Mesodermal cell (in vitro differentiated cells): Measurements from ENCODE around the gene NFATC3.

ENCODE experiments used
- H3K27ac ChIP-seq: 2 replicates; pipeline ENCODE4 v1.7.0; 2013; ENCODE audit warnings: mild to moderate bottlenecking, low read depth, low read length, moderate library complexity; ENCODE audit not compliant: severe bottlenecking
- H3K36me3 ChIP-seq: 2 replicates; pipeline ENCODE4 v1.7.1; 2013; ENCODE audit warnings: mild to moderate bottlenecking, low read length, moderate library complexity; ENCODE audit not compliant: control insufficient read depth, insufficient read depth
- H3K4me1 ChIP-seq: one replicate; pipeline ENCODE4 v1.7.1; 2013; ENCODE audit warnings: mild to moderate bottlenecking, low read length; ENCODE audit not compliant: insufficient read depth, control insufficient read depth, poor library complexity, severe bottlenecking
- H3K4me3 ChIP-seq: 2 replicates; pipeline ENCODE4 v1.7.0; 2013; ENCODE audit warnings: low read length, control low read depth, mild to moderate bottlenecking; ENCODE audit not compliant: insufficient read depth, poor library complexity, severe bottlenecking; ENCODE audit errors: extremely low read depth
- H3K9me3 ChIP-seq: 2 replicates; pipeline ENCODE4 v1.7.1; 2013; ENCODE audit warnings: mild to moderate bottlenecking, low read length, moderate library complexity; ENCODE audit not compliant: control insufficient read depth
- WGBS, 2 experiments: methylation state at CpG; one replicate each; pipeline ENCODE4 v1.1.5; 2013; ENCODE audit warnings: missing lambda C conversion rate in 2 of 2; ENCODE audit not compliant: insufficient coverage in 2 of 2; 5-methylcytosine and 5-hydroxymethylcytosine counted together

The NFATC3 gene

DNA sequence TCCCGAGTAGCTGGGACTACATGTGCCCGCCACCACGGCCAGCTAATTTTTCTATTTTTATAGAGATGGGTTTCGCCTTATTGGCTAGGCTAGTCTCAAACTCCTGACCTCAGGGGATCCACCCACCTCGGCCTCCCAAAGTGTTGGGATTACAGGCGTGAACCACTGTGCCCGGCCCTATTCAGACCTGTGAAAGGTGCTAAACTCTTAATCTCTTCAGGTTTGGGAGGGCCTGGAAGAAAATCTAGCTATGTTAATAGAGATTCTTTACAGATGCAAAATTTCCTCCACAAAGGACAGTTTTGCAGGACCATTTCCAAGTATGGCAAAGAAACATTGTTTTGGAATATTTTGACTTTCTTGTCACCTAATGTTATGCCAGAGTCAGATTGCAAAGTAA is 156.9 kb downstream of the NFATC3 start:
- Histone ChIP-seq H3K4me3 (no peak overlapping the region), H3K27ac (no peak overlapping the region), H3K4me1 (no peaks in the 10 kb centered on the region), H3K9me3 (no peaks in the 10 kb centered on the region), H3K36me3 (no peaks in the 10 kb centered on the region)
- 79 to 85% methylated on average over 2 to 3 of the region's 7 CpGs for WGBS, 2 experiments

DNA sequence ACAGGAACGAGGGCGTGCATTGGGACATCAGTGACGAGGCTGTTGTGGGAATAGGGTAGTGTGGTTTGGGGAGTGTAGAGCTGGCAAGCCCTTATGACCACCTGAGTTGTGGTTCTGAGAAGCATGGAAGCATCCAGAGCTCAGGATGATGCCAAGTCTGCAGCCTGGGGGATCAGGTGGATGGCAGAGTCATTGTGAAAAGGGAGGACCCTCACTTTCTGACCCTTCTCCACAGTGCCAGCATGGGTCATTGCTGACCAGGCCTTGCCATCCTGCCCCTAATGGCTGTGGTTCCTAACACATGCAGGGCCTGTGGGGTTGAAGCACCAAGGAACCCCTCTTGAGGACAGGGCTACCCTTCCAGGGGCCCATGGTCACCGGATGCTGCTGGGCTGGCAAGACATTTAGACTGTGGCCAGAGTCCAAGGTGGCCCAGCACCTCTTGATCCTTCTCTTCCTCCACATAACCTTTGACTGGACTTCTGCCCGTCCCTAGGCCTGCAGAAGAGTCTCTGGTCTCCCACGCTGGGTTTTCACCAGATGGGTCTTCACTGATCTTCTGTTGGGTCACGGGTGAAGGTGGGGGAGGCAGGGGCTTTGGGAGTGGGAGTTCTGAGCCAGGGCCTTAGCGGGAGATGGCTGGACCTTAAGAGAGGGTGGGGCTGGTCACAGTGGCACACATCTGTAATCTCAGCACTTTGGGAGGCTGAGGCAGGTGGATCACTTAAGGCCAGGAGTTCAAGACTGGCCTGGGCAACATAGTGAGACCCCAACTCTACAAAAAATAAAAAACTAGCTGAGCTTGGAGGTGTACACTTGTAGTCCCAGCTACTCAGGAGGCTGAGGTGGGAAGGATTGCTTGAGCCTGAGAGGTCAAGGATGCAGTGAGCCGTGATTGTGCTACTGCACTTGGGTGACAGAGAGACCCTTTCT is 158.0 kb downstream of the NFATC3 start:
- H3K9me3 ChIP-seq, result no peaks in the 10 kb centered on the region
- H3K27ac ChIP-seq, result no peak overlapping the region
- no peak overlapping the region for H3K4me3 ChIP-seq
- no peaks in the 10 kb centered on the region for H3K4me1 ChIP-seq
- 90 to 94% methylated on average over 7 to 8 of the region's 9 CpGs for WGBS, 2 experiments
- no peaks in the 10 kb centered on the region for H3K36me3 ChIP-seq

DNA sequence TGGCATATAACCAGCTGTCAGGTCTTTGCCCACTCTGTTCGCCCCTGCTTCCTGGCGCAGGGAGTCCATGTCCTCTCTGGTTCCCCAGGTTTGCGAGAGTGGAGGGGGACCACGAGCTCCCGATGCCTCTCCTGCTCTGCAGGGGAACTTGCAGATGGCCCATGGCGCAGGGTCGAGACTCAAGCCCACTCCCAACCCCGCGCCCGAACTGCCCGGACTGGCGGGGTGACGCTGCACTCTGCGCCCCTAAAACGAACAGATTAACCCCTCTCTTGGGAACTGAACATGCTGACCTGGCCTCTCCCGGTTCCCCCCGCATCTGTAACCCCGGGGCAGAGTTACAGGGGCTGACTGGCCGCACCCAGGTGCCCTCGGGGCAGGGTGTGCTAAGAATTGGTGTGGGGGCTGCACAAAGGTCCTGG is 159.3 kb downstream of the NFATC3 start:
- Histone ChIP-seq H3K4me3 (peak overlapping the region; percentile 80), H3K4me1 (no peaks in the 10 kb centered on the region), H3K36me3 (peaks cover under 1% of the 10 kb centered on the region), H3K9me3 (no peaks in the 10 kb centered on the region), H3K27ac (no peak overlapping the region)
- 25 to 31% methylated on average over 11 to 16 of the region's 20 CpGs for WGBS, 2 experiments

DNA sequence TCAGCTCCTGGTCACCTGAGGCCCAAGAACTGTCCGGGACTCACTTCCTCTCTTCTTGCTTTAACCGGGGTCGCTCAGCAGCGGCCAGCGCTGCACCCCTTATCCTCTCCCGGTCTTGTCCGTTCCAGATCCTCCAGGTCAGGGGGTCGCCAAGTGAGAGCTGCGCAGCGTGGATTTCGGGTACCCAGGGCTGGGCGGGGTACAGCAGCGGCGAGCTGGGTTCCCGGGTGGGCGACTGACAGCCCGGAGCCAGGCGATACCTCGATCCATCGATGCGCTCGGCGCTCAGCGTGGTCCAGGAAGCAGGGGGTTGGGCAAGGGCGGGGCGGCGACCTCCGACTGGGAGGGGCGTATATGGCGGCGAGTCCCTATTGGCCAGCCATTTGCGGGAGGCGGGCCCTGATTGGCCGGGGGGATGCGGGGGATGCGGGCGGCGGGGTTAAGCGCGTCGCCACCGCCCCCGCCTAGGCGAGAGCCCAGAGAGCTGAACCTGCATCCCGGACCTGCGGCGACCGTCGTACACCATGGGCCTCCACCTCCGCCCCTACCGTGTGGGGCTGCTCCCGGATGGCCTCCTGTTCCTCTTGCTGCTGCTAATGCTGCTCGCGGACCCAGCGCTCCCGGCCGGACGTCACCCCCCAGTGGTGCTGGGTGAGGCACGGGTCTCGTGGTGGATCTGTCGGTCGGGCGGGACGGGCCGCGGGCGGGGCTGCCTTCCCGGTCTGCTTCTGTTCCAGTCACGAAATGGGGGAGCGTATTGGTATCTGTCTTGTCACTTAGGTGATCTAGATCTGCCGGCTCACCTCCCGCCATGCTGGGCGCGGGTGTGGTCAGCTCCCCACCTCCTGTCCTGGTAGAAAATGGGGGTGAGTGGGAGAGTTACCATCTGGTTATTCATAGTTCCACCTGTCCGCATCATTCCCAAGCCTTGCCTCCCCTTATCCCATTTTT is 160.0 kb downstream of the NFATC3 start, which contains the start of gene PLA2G15:
Gene PLA2G15, plus strand, starts transcription at position 471 of the 951 bp plus-strand sequence. Its CDS starts 54 bp downstream, at position 525.
- Histone ChIP-seq H3K27ac (no peak within 1 kb of the TSS), H3K9me3 (no peaks in the 10 kb centered on the region)
- 0 to 1% methylated on average over 60 to 69 of the region's 75 CpGs for WGBS, 2 experiments

DNA sequence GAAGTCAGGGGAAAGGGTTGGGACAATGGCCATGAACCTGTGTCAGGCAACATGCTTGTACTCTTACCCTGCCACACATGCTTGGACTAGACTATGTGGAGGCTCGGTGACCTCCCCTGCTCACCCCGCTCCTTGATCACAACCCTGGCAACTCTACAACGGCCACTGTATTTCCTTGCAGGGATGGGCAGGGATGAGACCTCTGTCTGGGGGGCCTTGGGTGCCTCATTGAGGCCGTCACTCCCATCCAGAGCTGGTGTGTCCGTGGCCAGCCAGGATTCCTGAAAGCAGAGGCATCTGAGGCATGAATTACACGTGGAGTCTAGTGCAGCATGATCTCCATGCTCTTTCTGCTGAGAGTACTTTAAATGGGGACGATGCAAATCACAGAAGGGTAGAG is 161.0 kb downstream of the NFATC3 start:
- H3K4me1 ChIP-seq, result no peaks in the 10 kb centered on the region
- H3K4me3 ChIP-seq, result peak overlapping the region; percentile 80
- WGBS, 2 experiments, result 87 to 95% methylated on average over 7 of the region's 7 CpGs

More for the DNA sequence above, 160.0 kb downstream of the NFATC3 start, which contains the start of gene PLA2G15:
- Histone ChIP-seq H3K4me3 (peak within 1 kb of the TSS; percentile 80), H3K36me3 (peaks cover 7% of the 10 kb centered on the region), H3K4me1 (no peaks in the 10 kb centered on the region)

DNA sequence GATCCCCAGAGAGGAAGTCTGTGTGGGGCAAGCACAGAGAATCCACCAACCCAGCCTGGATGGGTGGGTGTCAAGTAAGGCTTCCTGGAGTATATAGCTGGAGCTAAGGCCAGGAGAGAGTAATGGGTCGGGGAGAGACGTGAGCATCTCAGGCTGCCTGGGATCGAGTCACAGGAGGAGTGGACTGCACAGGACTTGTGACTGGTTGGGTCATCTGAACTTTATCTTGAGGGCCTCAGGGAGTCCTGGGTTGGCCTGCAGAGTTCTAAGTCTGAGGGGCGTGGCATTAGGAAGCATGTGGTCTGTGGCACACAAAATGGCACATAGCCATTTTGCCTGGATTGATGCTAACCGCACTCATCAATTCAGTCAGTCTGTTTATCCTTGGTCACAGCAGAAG is 161.5 kb downstream of the NFATC3 start:
- Histone ChIP-seq H3K36me3 (peaks cover 14% of the 10 kb centered on the region), H3K4me3 (no peak overlapping the region), H3K9me3 (no peaks in the 10 kb centered on the region), H3K4me1 (no peaks in the 10 kb centered on the region), H3K27ac (no peak overlapping the region)
- WGBS, 2 experiments, result 92 to 100% methylated on average over 5 of the region's 5 CpGs

More for the DNA sequence above, 161.0 kb downstream of the NFATC3 start:
- H3K9me3 ChIP-seq, result no peaks in the 10 kb centered on the region
- H3K36me3 ChIP-seq, result peaks cover 13% of the 10 kb centered on the region
- no peak overlapping the region for H3K27ac ChIP-seq

DNA sequence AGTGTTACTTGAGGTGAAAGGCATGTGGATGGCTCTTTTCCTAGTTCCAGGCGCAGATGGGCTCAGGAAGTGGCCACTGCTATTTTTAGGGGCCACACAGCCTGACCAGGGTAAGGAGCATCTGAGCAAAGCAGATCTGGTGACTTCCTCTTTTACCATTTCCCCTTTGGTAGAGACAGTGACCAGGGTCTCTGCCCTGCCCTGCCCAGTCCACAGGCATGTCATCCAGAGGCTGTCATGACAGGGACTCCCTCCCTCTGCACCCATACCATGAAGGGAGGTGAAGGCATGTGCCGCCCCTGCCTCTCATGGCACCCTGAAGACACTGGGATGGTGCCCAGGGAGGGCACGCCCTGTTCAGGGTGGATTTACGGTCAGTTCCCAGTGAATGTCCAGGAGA is 162.2 kb downstream of the NFATC3 start:
- H3K36me3 ChIP-seq, result peaks cover 16% of the 10 kb centered on the region
- no peak overlapping the region for H3K4me3 ChIP-seq
- 93 to 100% methylated on average over 3 of the region's 4 CpGs for WGBS, 2 experiments
- H3K27ac ChIP-seq, result no peak overlapping the region
- H3K9me3 ChIP-seq, result no peaks in the 10 kb centered on the region
- H3K4me1 ChIP-seq, result no peaks in the 10 kb centered on the region

DNA sequence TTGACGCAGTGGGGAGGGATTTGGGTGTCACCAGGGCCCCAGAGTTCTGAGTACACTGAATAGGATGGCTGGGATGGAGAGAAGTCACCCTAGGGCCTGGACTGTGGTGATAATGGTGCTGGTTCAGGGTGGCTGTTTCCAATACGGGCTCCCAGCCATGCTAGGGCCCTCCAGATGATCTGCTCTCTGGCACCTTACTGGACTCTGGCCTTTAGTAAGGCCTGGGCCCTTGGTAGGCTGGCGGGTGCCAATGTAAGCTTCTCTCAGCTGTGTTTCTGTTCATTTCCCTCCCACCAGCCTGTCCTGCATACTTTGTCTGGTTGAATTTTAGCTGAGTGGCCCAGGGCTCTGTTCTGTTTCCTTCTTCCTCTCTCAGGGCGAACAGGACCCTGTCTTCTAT is 162.8 kb downstream of the NFATC3 start:
- Histone ChIP-seq H3K27ac (no peak overlapping the region), H3K4me1 (no peaks in the 10 kb centered on the region), H3K9me3 (no peaks in the 10 kb centered on the region), H3K36me3 (peaks cover 16% of the 10 kb centered on the region), H3K4me3 (no peak overlapping the region)
- 90 to 92% methylated on average over 3 of the region's 4 CpGs for WGBS, 2 experiments

DNA sequence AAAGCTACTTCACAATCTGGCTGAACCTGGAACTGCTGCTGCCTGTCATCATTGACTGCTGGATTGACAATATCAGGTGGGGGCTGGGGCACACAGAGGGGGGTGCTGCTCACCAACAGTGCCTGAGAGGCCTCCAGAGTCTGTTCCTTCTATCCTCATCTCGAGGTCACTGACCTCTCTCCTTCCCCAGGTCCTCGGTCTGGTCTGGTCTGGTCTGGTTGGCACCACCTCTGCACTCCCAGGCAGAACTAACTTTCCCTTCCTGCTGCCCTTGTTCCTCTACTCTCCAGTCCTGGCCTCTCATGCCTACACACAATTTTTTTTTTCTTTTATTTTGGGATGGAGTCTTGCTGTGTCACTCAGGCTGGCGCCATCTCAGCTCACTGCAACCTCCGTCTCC is 164.2 kb downstream of the NFATC3 start:
- H3K36me3 ChIP-seq, result peaks cover 16% of the 10 kb centered on the region
- no peak overlapping the region for H3K27ac ChIP-seq
- H3K9me3 ChIP-seq, result no peaks in the 10 kb centered on the region
- no peaks in the 10 kb centered on the region for H3K4me1 ChIP-seq
- H3K4me3 ChIP-seq, result no peak overlapping the region
- whole genome bisulfite sequencing, 2 experiments, result 89 to 93% methylated on average over 3 to 4 of the region's 4 CpGs

DNA sequence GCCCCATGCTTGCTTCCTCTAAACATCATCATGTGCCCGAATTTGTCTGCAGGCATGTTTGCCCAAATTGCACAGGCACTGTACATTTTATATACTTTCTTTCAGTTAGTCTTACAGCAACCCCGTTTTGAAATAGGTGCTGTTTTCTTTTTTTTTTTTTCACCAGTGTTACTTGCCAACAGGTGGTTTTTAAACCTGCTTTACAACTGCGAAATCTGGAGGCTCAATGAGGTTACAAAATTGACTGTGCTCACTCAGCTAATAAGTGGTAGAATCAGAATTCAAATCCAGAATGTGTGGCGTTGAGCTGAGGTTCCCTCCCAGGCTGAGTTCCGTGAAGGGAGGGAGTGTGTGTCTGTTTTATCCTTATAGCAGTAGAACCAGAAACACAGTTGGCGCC is 165.8 kb downstream of the NFATC3 start:
- WGBS, 2 experiments, result 98% methylated on average over 5 to 6 of the region's 6 CpGs
- no peak overlapping the region for H3K4me3 ChIP-seq
- H3K9me3 ChIP-seq, result no peaks in the 10 kb centered on the region
- H3K27ac ChIP-seq, result no peak overlapping the region
- H3K4me1 ChIP-seq, result no peaks in the 10 kb centered on the region
- peaks cover 21% of the 10 kb centered on the region for H3K36me3 ChIP-seq
